ENCODE measurements around the gene SLC35G2. TPM values are rescaled to one million over a fixed set of nuclear protein-coding genes. Genes with fewer than 3 reads are reported as not detected.

Gene SLC35G2
- total and polyA plus RNA-seq, 2 donors (not counting 3 experiments of a cell fraction or from before 2014, with no cell fraction given) = 19.4 to 23.9 TPM

- Histone ChIP-seq H3K9me3 (replicated peaks; ENCODE audit: control insufficient read depth, insufficient read depth, low read length) (no peaks in the 10 kb centered on the region), H3K9me1 (replicated peaks; ENCODE audit: control insufficient read depth, extremely low read depth, insufficient read depth, low read length) (no peaks in the 10 kb centered on the region), H3K9ac (replicated peaks; ENCODE audit: extremely low read depth, insufficient read depth, low read length) (no peak overlapping the region), H4K20me1 (replicated peaks; ENCODE audit: control insufficient read depth, extremely low read depth, insufficient read depth, low read length) (no peaks in the 10 kb centered on the region), H3K4me2 (ENCODE audit: insufficient read depth, low read length) (no peak overlapping the region), H3K4me3 (replicated peaks in 1 of 3; ENCODE audit: insufficient read depth in 1 of 3, low read depth in 1 of 3, low read length in 3 of 3) (no peak overlapping the region), H3K27me3 (ENCODE audit: control insufficient read depth in 2 of 2, insufficient read depth in 2 of 2, low read length in 2 of 2) (no peaks in the 10 kb centered on the region), H2AFZ (ENCODE audit: low read depth, low read length) (no peak overlapping the region), H3K36me3 (ENCODE audit: control insufficient read depth in 2 of 2, extremely low read depth in 1 of 2, insufficient read depth in 2 of 2, low read length in 2 of 2) (peaks cover 4 to 6% of the 10 kb centered on the region in 2 experiments), H3K4me1 (ENCODE audit: control insufficient read depth, extremely low read depth, insufficient read depth, low read length) (peaks cover 9% of the 10 kb centered on the region), H3K27ac (ENCODE audit: insufficient read depth, low read depth, low read length) (no peak overlapping the region), H3K79me2 (ENCODE audit: control insufficient read depth, insufficient read depth, low read length) (peaks cover 24% of the 10 kb centered on the region)
- FAIRE-seq = no peak
- no peak for DNase-seq (ENCODE audit: low read depth, low spot score)
- POLR2A ChIA-PET = no interaction called here
- CTCF ChIA-PET = interaction anchor here (0.7 kb wide), 1 partner anchor 157 kb away, joined by 3 read pairs; no protein-coding TSS in a partner anchor
- no TSS peak for BruUV-seq (replicated peaks)
- intact Hi-C loops (cut with micrococcal nuclease) (no loop called here), dilution Hi-C loops (cut with MboI; ENCODE audit: extremely low pct_ligation_motif_present, low sequenced_read_pairs) (no loop called here)
- TF ChIP-seq EZH2 (IDR thresholded peaks at IDR 0.05; ENCODE audit: borderline replicate concordance, low read depth, low read length, severe bottlenecking) (no peak), GATA2 (IDR thresholded peaks at IDR 0.05; ENCODE audit: insufficient read depth, insufficient read length, low read depth, low read length) (no peak), JUN (IDR thresholded peaks at IDR 0.05; ENCODE audit: borderline replicate concordance, insufficient read depth, insufficient read length, low read depth) (no peak), CTCF (IDR thresholded peaks at IDR 0.05; ENCODE audit: extremely low read depth in 1 of 2, insufficient read depth in 1 of 2, low read depth in 1 of 2, low read length in 2 of 2) (no peak)
Observed at GRCh38 chr3:136856665-136857064, 37.7 kb downstream of the SLC35G2 start.

GRCh38 chr3:136858381-136858780, 39.5 kb downstream of the SLC35G2 start:
- no peak overlapping the region for H2AFZ ChIP-seq (ENCODE audit: low read depth, low read length)
- H3K4me2 ChIP-seq (ENCODE audit: insufficient read depth, low read length) = no peak overlapping the region
- BruUV-seq (replicated peaks) = no TSS peak
- no peak overlapping the region for H3K27ac ChIP-seq (ENCODE audit: insufficient read depth, low read depth, low read length)
- peaks cover 34% of the 10 kb centered on the region for H3K79me2 ChIP-seq (ENCODE audit: control insufficient read depth, insufficient read depth, low read length)
- DNase-seq (ENCODE audit: low read depth, low spot score) (peak; percentile 76), FAIRE-seq (peak; percentile 48)
- no peaks in the 10 kb centered on the region for H3K27me3 ChIP-seq (ENCODE audit: control insufficient read depth in 2 of 2, insufficient read depth in 2 of 2, low read length in 2 of 2)
- no peaks in the 10 kb centered on the region for H3K9me1 ChIP-seq (replicated peaks; ENCODE audit: control insufficient read depth, extremely low read depth, insufficient read depth, low read length)
- CTCF ChIA-PET = interaction anchor here (1.2 to 6.1 kb wide), 4 partner anchors 22 to 156 kb away, joined by 3 to 44 read pairs (median 15); partner anchors contain the start of gene STAG1
- H3K4me3 ChIP-seq (replicated peaks in 1 of 3; ENCODE audit: insufficient read depth in 1 of 3, low read depth in 1 of 3, low read length in 3 of 3) = no peak overlapping the region
- H3K9me3 ChIP-seq (replicated peaks; ENCODE audit: control insufficient read depth, insufficient read depth, low read length) = no peaks in the 10 kb centered on the region
- H3K9ac ChIP-seq (replicated peaks; ENCODE audit: extremely low read depth, insufficient read depth, low read length) = no peak overlapping the region
- dilution Hi-C loops (cut with MboI; ENCODE audit: extremely low pct_ligation_motif_present, low sequenced_read_pairs) = no loop called here
- H3K4me1 ChIP-seq (ENCODE audit: control insufficient read depth, extremely low read depth, insufficient read depth, low read length) = peaks cover 12% of the 10 kb centered on the region
- no peaks in the 10 kb centered on the region for H4K20me1 ChIP-seq (replicated peaks; ENCODE audit: control insufficient read depth, extremely low read depth, insufficient read depth, low read length)
- POLR2A ChIA-PET = no interaction called here
- TF ChIP-seq FOS (IDR thresholded peaks at IDR 0.05; ENCODE audit: borderline replicate concordance, insufficient read depth, low read length) = no peak
- TF ChIP-seq MYC (IDR thresholded peaks at IDR 0.05; ENCODE audit: low read depth, low read length) = no peak
- no peak for TF ChIP-seq JUN (IDR thresholded peaks at IDR 0.05; ENCODE audit: borderline replicate concordance, insufficient read depth, insufficient read length, low read depth)
- TF ChIP-seq, protein P1, sequence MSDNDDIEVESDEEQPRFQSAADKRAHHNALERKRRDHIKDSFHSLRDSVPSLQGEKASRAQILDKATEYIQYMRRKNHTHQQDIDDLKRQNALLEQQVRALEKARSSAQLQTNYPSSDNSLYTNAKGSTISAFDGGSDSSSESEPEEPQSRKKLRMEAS (IDR thresholded peaks at IDR 0.05; ENCODE audit: insufficient read depth, insufficient read length) = no peak
- no peak for TF ChIP-seq CTCF (IDR thresholded peaks at IDR 0.05; ENCODE audit: extremely low read depth in 1 of 2, insufficient read depth in 1 of 2, low read depth in 1 of 2, low read length in 2 of 2)
- no peak for TF ChIP-seq GATA2 (IDR thresholded peaks at IDR 0.05; ENCODE audit: insufficient read depth, insufficient read length, low read depth, low read length)
- intact Hi-C loops (cut with micrococcal nuclease) = no loop called here
- H3K36me3 ChIP-seq (ENCODE audit: control insufficient read depth in 2 of 2, extremely low read depth in 1 of 2, insufficient read depth in 2 of 2, low read length in 2 of 2) = peaks cover 4 to 6% of the 10 kb centered on the region in 2 experiments

Measured in endothelial cell of umbilical vein (primary cell).